Measurements from ENCODE around the gene ZFAND5. TPM values are rescaled to one million over a fixed set of nuclear protein-coding genes. Genes with fewer than 3 reads are reported as not detected.

ZFAND5 gene
- polyA plus RNA-seq, 3 donors: 199 to 702 (median 237) TPM

DNA sequence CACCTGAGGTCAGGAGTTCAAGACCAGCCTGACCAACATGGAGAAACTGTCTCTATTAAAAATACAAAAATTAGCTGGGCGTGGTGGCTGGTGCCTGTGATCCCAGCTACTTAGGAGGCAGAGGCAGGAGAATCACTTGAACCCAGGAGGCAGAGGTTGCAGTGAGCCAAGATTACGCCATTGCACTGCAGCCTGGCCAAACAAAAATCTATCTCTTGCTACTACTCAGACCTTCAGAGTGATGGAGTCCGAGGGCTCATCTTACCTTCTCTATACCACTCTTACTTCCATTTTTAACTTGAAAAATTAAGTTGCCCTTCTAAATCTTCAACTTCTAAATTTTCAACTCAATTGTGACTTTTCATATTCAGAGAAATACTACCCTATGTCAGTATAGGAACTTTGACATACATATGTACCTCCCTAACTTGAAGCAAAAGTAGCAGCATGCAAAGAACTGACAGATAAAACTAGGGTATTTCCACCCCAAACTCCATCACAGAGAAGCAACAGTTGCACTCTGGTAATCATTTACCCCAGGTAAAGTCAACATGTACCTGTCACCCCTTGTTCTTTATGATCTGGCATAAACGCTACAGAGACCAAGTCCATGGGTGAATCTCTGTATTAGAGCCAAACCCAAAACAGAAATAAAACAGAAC lies 11.4 kb downstream of the ZFAND5 start:
- no peak overlapping the region for H3K4me3 ChIP-seq (replicated peaks in 1 of 3; ENCODE audit: low read depth in 2 of 3, low read length in 3 of 3)
- Mint-ChIP-seq H3K4me3 (no peak overlapping the region), H3K27ac (peak overlapping the region in 6 of 7 donors; percentile 15 to 68 (median 62)), H3K4me1 (peaks cover 46% of the 10 kb centered on the region), H3K36me3 (peaks cover 53 to 64% of the 10 kb centered on the region in 2 donors), H3K27me3 (ENCODE audit: low read depth in 3 of 3) (peaks cover 0 to 4% (median 0%) of the 10 kb centered on the region in 3 donors), H3K9me3 (no peaks in the 10 kb centered on the region)
- peaks cover 37 to 44% of the 10 kb centered on the region in 2 donors for H3K4me1 ChIP-seq (ENCODE audit: control insufficient read depth in 1 of 2, insufficient read depth in 2 of 2, low read length in 2 of 2)
- H3K9ac ChIP-seq (ENCODE audit: insufficient read depth, low read length, poor library complexity, severe bottlenecking): no peak overlapping the region
- intact Hi-C loops (cut with micrococcal nuclease): no loop called here
- no peak overlapping the region for H2AFZ ChIP-seq (ENCODE audit: insufficient read depth, low read depth, low read length, poor library complexity, severe bottlenecking)
- TF ChIP-seq, protein P1, sequence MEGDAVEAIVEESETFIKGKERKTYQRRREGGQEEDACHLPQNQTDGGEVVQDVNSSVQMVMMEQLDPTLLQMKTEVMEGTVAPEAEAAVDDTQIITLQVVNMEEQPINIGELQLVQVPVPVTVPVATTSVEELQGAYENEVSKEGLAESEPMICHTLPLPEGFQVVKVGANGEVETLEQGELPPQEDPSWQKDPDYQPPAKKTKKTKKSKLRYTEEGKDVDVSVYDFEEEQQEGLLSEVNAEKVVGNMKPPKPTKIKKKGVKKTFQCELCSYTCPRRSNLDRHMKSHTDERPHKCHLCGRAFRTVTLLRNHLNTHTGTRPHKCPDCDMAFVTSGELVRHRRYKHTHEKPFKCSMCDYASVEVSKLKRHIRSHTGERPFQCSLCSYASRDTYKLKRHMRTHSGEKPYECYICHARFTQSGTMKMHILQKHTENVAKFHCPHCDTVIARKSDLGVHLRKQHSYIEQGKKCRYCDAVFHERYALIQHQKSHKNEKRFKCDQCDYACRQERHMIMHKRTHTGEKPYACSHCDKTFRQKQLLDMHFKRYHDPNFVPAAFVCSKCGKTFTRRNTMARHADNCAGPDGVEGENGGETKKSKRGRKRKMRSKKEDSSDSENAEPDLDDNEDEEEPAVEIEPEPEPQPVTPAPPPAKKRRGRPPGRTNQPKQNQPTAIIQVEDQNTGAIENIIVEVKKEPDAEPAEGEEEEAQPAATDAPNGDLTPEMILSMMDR (IDR thresholded peaks at IDR 0.05): no peak
- no peak overlapping the region for H3K4me2 ChIP-seq (replicated peaks; ENCODE audit: extremely low read depth, low read length, poor library complexity, severe bottlenecking)
- WGBS (ENCODE audit: insufficient coverage): 97% methylated on average over 4 of the region's 4 CpGs
- no peak for DNase-seq
- peaks cover 84% of the 10 kb centered on the region for H4K20me1 ChIP-seq (ENCODE audit: insufficient read depth, low read length)
- peaks cover 44% of the 10 kb centered on the region for H3K79me2 ChIP-seq (ENCODE audit: insufficient read depth, low read length)
- peaks cover 45 to 63% of the 10 kb centered on the region in 2 donors for H3K36me3 ChIP-seq (replicated peaks in 1 of 2; ENCODE audit: control insufficient read depth in 1 of 2, insufficient read depth in 2 of 2, low read length in 2 of 2)
- no peaks in the 10 kb centered on the region for H3K27me3 ChIP-seq (ENCODE audit: control insufficient read depth in 2 of 2, insufficient read depth in 2 of 2, low read length in 2 of 2)
- no peaks in the 10 kb centered on the region for H3K9me3 ChIP-seq (replicated peaks in 1 of 2; ENCODE audit: control insufficient read depth in 1 of 2, insufficient read depth in 1 of 2, low read length in 2 of 2)
- no peak overlapping the region for H3K27ac ChIP-seq (ENCODE audit: low read depth in 1 of 2, low read length in 2 of 2)

DNA sequence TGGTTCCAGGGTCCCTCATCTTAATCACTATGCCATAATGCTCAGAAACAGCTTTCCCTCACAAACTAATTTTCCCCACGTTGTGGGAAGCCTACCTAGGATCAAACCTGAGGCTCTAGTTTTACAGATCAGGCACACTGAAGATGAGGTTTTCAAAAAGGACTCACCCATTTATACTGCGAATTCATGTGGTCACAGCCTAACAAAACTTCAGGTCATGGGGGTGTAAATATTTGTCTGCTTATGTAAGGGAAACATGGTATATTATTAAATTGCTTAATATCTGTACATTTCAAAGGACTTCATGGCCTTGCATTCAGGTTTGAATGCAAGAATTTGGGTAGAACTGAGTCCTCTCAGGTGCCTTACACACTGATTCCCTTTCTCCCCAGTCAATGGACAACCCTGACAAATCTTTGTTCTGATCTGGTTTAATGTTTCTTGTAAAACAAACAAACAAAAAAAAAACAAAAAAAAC lies 12.1 kb downstream of the ZFAND5 start:
- TF ChIP-seq, protein P1 (IDR thresholded peaks at IDR 0.05): no peak
- peaks cover 77% of the 10 kb centered on the region for H4K20me1 ChIP-seq (ENCODE audit: insufficient read depth, low read length)
- H3K27ac Mint-ChIP-seq: peak overlapping the region in 5 of 7 donors; percentile 42 to 68 (median 61)
- no peak overlapping the region for H2AFZ ChIP-seq (ENCODE audit: insufficient read depth, low read depth, low read length, poor library complexity, severe bottlenecking)
- intact Hi-C loops (cut with micrococcal nuclease): no loop called here
- H3K4me2 ChIP-seq (replicated peaks; ENCODE audit: extremely low read depth, low read length, poor library complexity, severe bottlenecking): no peak overlapping the region
- WGBS (ENCODE audit: insufficient coverage): no CpG with 5 or more reads among the region's 2 CpGs
- H3K4me3 ChIP-seq (replicated peaks in 1 of 3; ENCODE audit: low read depth in 2 of 3, low read length in 3 of 3): no peak overlapping the region
- no peak overlapping the region for H3K9ac ChIP-seq (ENCODE audit: insufficient read depth, low read length, poor library complexity, severe bottlenecking)
- no peak overlapping the region for H3K4me3 Mint-ChIP-seq
- no peak for DNase-seq
- H3K27ac ChIP-seq (ENCODE audit: low read depth in 1 of 2, low read length in 2 of 2): peak overlapping the region in 1 of 2 donors; percentile 11
- H3K4me1 ChIP-seq (ENCODE audit: control insufficient read depth in 1 of 2, insufficient read depth in 2 of 2, low read length in 2 of 2): peaks cover 31 to 37% of the 10 kb centered on the region in 2 donors
- no peaks in the 10 kb centered on the region for H3K27me3 ChIP-seq (ENCODE audit: control insufficient read depth in 2 of 2, insufficient read depth in 2 of 2, low read length in 2 of 2)
- H3K27me3 Mint-ChIP-seq (ENCODE audit: low read depth in 3 of 3): peaks cover 0 to 4% (median 0%) of the 10 kb centered on the region in 3 donors
- peaks cover 47 to 58% of the 10 kb centered on the region in 2 donors for H3K36me3 Mint-ChIP-seq
- H3K9me3 ChIP-seq (replicated peaks in 1 of 2; ENCODE audit: control insufficient read depth in 1 of 2, insufficient read depth in 1 of 2, low read length in 2 of 2): no peaks in the 10 kb centered on the region
- peaks cover 38 to 57% of the 10 kb centered on the region in 2 donors for H3K36me3 ChIP-seq (replicated peaks in 1 of 2; ENCODE audit: control insufficient read depth in 1 of 2, insufficient read depth in 2 of 2, low read length in 2 of 2)
- H3K79me2 ChIP-seq (ENCODE audit: insufficient read depth, low read length): peaks cover 37% of the 10 kb centered on the region
- peaks cover 40% of the 10 kb centered on the region for H3K4me1 Mint-ChIP-seq
- H3K9me3 Mint-ChIP-seq: no peaks in the 10 kb centered on the region

Data from CD14-positive monocyte (primary cell).